C4-2B (cell line): ENCODE data around the gene TFPI.
A peak's percentile ranks its signal among the peaks of the same experiment; 100 is the strongest.

Experiments
- ZFX ChIP-seq: fragments of 450-650 bp; IDR thresholded peaks from 2 replicates; pipeline ENCODE4 v1.6.1; 2017
- TF ChIP-seq, protein P1 (sequence below): fragments of 450-650 bp; conservative IDR thresholded peaks from 2 replicates; pipeline ENCODE4 v1.5.1; 2017; ENCODE audit warnings: mild to moderate bottlenecking

DNA sequence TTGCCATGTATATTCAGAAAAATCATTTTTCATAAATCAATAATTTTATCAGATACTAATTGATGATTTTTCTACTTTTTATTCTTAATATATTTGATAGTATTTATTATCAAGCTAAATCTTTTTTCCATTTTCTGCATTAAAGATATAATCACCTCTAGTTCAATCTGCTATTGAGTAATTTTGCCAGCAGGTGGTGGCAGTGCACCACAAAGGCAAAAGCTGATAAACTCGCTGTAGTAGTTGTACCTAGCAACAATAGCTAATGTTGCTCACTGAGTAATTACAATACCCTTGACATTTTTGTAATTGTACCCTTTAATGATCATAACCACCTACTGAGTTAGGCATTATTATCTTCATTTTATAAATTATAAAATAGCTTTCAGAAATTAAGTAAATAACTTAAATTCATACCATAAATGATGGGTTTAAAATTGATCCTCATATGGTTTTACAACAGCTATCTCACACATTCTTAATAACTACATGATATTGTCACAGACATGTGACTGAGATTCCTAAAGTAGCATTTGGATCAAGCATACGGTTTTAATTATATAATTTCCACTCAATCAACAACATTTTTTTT, 54.2 kb downstream of the TFPI start:
- TF ChIP-seq, protein P1, sequence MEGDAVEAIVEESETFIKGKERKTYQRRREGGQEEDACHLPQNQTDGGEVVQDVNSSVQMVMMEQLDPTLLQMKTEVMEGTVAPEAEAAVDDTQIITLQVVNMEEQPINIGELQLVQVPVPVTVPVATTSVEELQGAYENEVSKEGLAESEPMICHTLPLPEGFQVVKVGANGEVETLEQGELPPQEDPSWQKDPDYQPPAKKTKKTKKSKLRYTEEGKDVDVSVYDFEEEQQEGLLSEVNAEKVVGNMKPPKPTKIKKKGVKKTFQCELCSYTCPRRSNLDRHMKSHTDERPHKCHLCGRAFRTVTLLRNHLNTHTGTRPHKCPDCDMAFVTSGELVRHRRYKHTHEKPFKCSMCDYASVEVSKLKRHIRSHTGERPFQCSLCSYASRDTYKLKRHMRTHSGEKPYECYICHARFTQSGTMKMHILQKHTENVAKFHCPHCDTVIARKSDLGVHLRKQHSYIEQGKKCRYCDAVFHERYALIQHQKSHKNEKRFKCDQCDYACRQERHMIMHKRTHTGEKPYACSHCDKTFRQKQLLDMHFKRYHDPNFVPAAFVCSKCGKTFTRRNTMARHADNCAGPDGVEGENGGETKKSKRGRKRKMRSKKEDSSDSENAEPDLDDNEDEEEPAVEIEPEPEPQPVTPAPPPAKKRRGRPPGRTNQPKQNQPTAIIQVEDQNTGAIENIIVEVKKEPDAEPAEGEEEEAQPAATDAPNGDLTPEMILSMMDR: peak; percentile 86
- no peak for TF ChIP-seq ZFX
